ENCODE results near the gene RPL37.
A peak's percentile ranks its signal among the peaks of the same experiment; 100 is the strongest.
"Not testable (repeated sequence)": the region's sequence is repeated elsewhere in the genome, so short reads cannot be mapped to it uniquely, and the experiment has no call there.

The RPL37 gene

GRCh38 chr5:40797273-40798011 lies 37.6 kb downstream of the RPL37 start:
- DNase-seq = peak in 43 of 56 donors; percentile 4 to 84 (median 54)

GRCh38 chr5:40796487-40796889 lies 38.5 kb downstream of the RPL37 start:
- no peak for DNase-seq

- DNase-seq = not testable (repeated sequence)
Measured at GRCh38 chr5:40794877-40795276, 40.1 kb downstream of the RPL37 start.

GRCh38 chr5:40794340-40794739 lies 40.7 kb downstream of the RPL37 start:
- not testable (repeated sequence) for DNase-seq

GRCh38 chr5:40792691-40793090 lies 42.3 kb downstream of the RPL37 start:
- DNase-seq = not testable (repeated sequence)

- DNase-seq = no peak
Measured at GRCh38 chr5:40791715-40792139, 43.3 kb downstream of the RPL37 start.

GRCh38 chr5:40790947-40791593 lies 44.0 kb downstream of the RPL37 start:
- no peak for DNase-seq

- not testable (repeated sequence) for DNase-seq
Measured at GRCh38 chr5:40788941-40789340, 46.1 kb downstream of the RPL37 start.

GRCh38 chr5:40787986-40788385 lies 47.0 kb downstream of the RPL37 start:
- no peak for DNase-seq

- not testable (repeated sequence) for DNase-seq
Measured at GRCh38 chr5:40786664-40787063, 48.4 kb downstream of the RPL37 start.

GRCh38 chr5:40784916-40785315 lies 50.1 kb downstream of the RPL37 start:
- no peak for DNase-seq

GRCh38 chr5:40784027-40784653 lies 50.9 kb downstream of the RPL37 start:
- DNase-seq = no peak

- no peak for DNase-seq
Measured at GRCh38 chr5:40781843-40782409, 53.1 kb downstream of the RPL37 start.

GRCh38 chr5:40780858-40781257 lies 54.2 kb downstream of the RPL37 start:
- no peak for DNase-seq

GRCh38 chr5:40780199-40780598 lies 54.8 kb downstream of the RPL37 start:
- DNase-seq = no peak

- no peak for DNase-seq
Measured at GRCh38 chr5:40779561-40779960, 55.5 kb downstream of the RPL37 start.

- no peak for DNase-seq
Measured at GRCh38 chr5:40778133-40778532, 56.9 kb downstream of the RPL37 start.

GRCh38 chr5:40776658-40776977 lies 58.4 kb downstream of the RPL37 start:
- no peak for DNase-seq

GRCh38 chr5:40775846-40776657 lies 59.0 kb downstream of the RPL37 start:
- no peak for DNase-seq

Measured in amygdala (tissue), 56 donors.